Panc1 (cell line): ENCODE measurements around the gene ABCC8. TPM values are rescaled to one million over a fixed set of nuclear protein-coding genes. Genes with fewer than 3 reads are reported as not detected.

ENCODE experiments used
- ATAC-seq: fragments of 200-7000 bp; cut with Tn5 transposase; 2 replicates; pipeline ENCODE4 v1.9.1; 2020; ENCODE audit warnings: mild to moderate bottlenecking, moderate library complexity
- BruUV-seq: library from RNA; stranded (reverse); fragments of 400-500 nt; replicated peaks from 2 replicates; lab custom pipeline; 2021; lab: Mats Ljungman, UMichigan
- CTCF ChIA-PET: fragments of 300-600 bp; sonication (Branson Sonifier 250); formaldehyde crosslinking; loops from one replicate; lab custom pipeline; 2022; ENCODE audit warnings: antibody characterized with exemption; lab: Charles Lee
- POLR2A ChIA-PET: fragments of 300-600 bp; sonication (Branson Sonifier 250); formaldehyde crosslinking; loops from one replicate; lab custom pipeline; 2022; ENCODE audit warnings: antibody characterized with exemption; lab: Charles Lee
- DNase-seq: peaks from one replicate; pipeline ENCODE4 v3.0.0-alpha.2; 2010; ENCODE audit warnings: low read depth, low spot score
- H3K27ac ChIP-seq: 2 replicates; pipeline ENCODE4 v1.5.1; 2011; ENCODE audit warnings: mild to moderate bottlenecking, low read length, inconsistent platforms
- H3K27me3 ChIP-seq: fragments of 200-500 bp; sonication (Bioruptor generic); 2 replicates; pipeline ENCODE4 v1.6.0; 2014; ENCODE audit warnings: low read length, inconsistent platforms; ENCODE audit not compliant: control insufficient read depth, insufficient read depth
- H3K36me3 ChIP-seq: fragments of 200-500 bp; sonication (Bioruptor generic); 2 replicates; pipeline ENCODE4 v1.5.1; 2014; ENCODE audit warnings: inconsistent platforms, mild to moderate bottlenecking, low read length, moderate library complexity; ENCODE audit not compliant: control insufficient read depth, insufficient read depth
- H3K4me1 ChIP-seq: 2 replicates; pipeline ENCODE4 v1.5.1; 2011; ENCODE audit warnings: inconsistent platforms, mild to moderate bottlenecking, low read length, moderate library complexity; ENCODE audit not compliant: control insufficient read depth, insufficient read depth
- H3K4me3 ChIP-seq, 2 experiments: 2 replicates each; pipeline ENCODE4 v1.5.1; 2011 to 2012; ENCODE audit warnings: low read depth in 2 of 2, low read length in 2 of 2, mild to moderate bottlenecking in 2 of 2, inconsistent platforms in 1 of 2, moderate library complexity in 1 of 2
- H3K9me3 ChIP-seq: fragments of 200-500 bp; sonication (Bioruptor generic); 2 replicates; pipeline ENCODE4 v1.5.1; 2014; ENCODE audit warnings: low read depth, mild to moderate bottlenecking, inconsistent platforms, low read length, moderate library complexity; ENCODE audit not compliant: control insufficient read depth, insufficient read depth
- POLR2AphosphoS5 ChIP-seq: IDR thresholded peaks from 2 replicates; pipeline ENCODE4 v1.6.1; 2012; ENCODE audit warnings: mild to moderate bottlenecking, low read depth, low read length, moderate library complexity
- SIN3A ChIP-seq: IDR thresholded peaks from 2 replicates; pipeline ENCODE4 v1.6.1; 2012; ENCODE audit warnings: low read depth, mild to moderate bottlenecking, low read length, moderate library complexity, borderline replicate concordance; ENCODE audit not compliant: insufficient read depth
- TCF7L2 ChIP-seq: IDR thresholded peaks from 2 replicates; pipeline ENCODE4 v1.6.1; 2011; ENCODE audit warnings: mild to moderate bottlenecking, low read depth, low read length, inconsistent platforms
- in situ Hi-C: cut with HindIII; loops from 2 replicates; pipeline ENCODE4 v1.10.0; 2016; ENCODE audit warnings: low sequenced_read_pairs, low pct_unique_long_range_greater_than_20kb
- intact Hi-C: fragments of 100-400 bp; cut with micrococcal nuclease; formaldehyde crosslinking; loops from one replicate; pipeline ENCODE4 v1.10.0; 2022; ENCODE audit not compliant: unreplicated experiment
- total RNA-seq: library from RNA; stranded (reverse); gene quantifications from one replicate; pipeline ENCODE4 v1.2.1, GENCODE V29; 2021; ENCODE audit not compliant: unreplicated experiment
- TF ChIP-seq, protein P1 (sequence below): fragments of 450-650 bp; IDR thresholded peaks from 2 replicates; pipeline ENCODE4 v1.5.1; 2017; ENCODE audit warnings: mild to moderate bottlenecking
- TF ChIP-seq, protein P2 (sequence below), 2 experiments: IDR thresholded peaks; 2 replicates each; pipeline ENCODE4 v1.6.1; 2011 to 2012; ENCODE audit warnings: low read depth in 2 of 2, control low read depth in 1 of 2, low read length in 1 of 2, mild to moderate bottlenecking in 1 of 2, moderate library complexity in 1 of 2; ENCODE audit not compliant: insufficient read depth in 1 of 2

The ABCC8 gene
- total RNA-seq, 1 experiment from 2014 or later = 0.18 TPM

DNA sequence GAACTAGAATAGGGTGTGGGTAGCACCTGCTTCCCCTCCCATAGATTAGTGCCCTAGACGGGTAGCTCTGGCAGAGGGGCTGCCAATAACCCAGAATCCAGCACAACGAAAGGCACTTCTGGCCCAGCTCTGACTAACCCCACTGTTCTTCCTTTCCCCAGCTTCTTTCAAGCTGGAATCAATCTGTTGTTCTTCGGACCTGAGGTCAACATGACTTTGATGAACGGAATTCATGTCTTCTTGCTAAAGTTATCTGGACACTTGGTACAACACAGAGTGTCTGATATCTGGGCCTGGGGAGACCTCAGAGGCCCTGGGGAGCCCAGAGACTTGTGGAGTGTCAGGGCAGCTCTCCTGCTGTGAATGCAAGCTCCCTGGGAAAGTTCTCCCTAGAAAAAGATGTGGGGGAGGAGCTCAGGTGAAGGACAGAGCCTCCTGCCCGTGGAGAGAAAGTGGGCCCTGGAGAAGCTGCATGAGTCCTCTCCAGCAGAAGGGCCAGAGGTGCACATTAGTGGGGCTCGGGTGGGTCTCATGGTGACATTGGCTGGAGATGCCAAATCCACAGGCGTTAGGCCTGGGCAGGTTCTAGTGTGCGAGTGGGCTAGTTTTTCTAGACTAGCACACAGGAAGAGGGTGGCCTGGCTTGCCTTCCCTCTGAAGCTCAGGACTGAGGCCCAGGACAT lies 94.5 kb downstream of the ABCC8 start:
- Histone ChIP-seq H3K4me1 (no peaks in the 10 kb centered on the region), H3K27ac (no peak overlapping the region), H3K27me3 (no peaks in the 10 kb centered on the region), H3K36me3 (no peaks in the 10 kb centered on the region), H3K9me3 (no peaks in the 10 kb centered on the region), H3K4me3 (no peak overlapping the region)
- ChIA-PET CTCF (interaction anchor here (0.5 to 0.7 kb wide), 2 partner anchors 28 to 146 kb away, joined by 3 to 6 read pairs; no protein-coding TSS in a partner anchor), POLR2A (interaction anchor here (0.5 kb wide), 1 partner anchor 234 kb away, joined by 8 read pairs; no protein-coding TSS in a partner anchor)
- intact Hi-C loops = loop anchor here (5.0 kb wide), 1 partner anchor 150 kb away; no protein-coding TSS in a partner anchor
- TF ChIP-seq, protein P1, sequence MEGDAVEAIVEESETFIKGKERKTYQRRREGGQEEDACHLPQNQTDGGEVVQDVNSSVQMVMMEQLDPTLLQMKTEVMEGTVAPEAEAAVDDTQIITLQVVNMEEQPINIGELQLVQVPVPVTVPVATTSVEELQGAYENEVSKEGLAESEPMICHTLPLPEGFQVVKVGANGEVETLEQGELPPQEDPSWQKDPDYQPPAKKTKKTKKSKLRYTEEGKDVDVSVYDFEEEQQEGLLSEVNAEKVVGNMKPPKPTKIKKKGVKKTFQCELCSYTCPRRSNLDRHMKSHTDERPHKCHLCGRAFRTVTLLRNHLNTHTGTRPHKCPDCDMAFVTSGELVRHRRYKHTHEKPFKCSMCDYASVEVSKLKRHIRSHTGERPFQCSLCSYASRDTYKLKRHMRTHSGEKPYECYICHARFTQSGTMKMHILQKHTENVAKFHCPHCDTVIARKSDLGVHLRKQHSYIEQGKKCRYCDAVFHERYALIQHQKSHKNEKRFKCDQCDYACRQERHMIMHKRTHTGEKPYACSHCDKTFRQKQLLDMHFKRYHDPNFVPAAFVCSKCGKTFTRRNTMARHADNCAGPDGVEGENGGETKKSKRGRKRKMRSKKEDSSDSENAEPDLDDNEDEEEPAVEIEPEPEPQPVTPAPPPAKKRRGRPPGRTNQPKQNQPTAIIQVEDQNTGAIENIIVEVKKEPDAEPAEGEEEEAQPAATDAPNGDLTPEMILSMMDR = no peak
- TF ChIP-seq SIN3A = no peak
- TF ChIP-seq TCF7L2 = no peak
- no peak for TF ChIP-seq POLR2AphosphoS5
- TF ChIP-seq, protein P2, sequence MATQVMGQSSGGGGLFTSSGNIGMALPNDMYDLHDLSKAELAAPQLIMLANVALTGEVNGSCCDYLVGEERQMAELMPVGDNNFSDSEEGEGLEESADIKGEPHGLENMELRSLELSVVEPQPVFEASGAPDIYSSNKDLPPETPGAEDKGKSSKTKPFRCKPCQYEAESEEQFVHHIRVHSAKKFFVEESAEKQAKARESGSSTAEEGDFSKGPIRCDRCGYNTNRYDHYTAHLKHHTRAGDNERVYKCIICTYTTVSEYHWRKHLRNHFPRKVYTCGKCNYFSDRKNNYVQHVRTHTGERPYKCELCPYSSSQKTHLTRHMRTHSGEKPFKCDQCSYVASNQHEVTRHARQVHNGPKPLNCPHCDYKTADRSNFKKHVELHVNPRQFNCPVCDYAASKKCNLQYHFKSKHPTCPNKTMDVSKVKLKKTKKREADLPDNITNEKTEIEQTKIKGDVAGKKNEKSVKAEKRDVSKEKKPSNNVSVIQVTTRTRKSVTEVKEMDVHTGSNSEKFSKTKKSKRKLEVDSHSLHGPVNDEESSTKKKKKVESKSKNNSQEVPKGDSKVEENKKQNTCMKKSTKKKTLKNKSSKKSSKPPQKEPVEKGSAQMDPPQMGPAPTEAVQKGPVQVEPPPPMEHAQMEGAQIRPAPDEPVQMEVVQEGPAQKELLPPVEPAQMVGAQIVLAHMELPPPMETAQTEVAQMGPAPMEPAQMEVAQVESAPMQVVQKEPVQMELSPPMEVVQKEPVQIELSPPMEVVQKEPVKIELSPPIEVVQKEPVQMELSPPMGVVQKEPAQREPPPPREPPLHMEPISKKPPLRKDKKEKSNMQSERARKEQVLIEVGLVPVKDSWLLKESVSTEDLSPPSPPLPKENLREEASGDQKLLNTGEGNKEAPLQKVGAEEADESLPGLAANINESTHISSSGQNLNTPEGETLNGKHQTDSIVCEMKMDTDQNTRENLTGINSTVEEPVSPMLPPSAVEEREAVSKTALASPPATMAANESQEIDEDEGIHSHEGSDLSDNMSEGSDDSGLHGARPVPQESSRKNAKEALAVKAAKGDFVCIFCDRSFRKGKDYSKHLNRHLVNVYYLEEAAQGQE (IDR thresholded peaks at IDR 0.05; ENCODE audit: insufficient read depth in 1 of 2, low read depth in 2 of 2, low read length in 1 of 2) = no peak
- no TSS peak for BruUV-seq
- in situ Hi-C loops = no loop called here
- DNase-seq (no peak), ATAC-seq (no peak)

DNA sequence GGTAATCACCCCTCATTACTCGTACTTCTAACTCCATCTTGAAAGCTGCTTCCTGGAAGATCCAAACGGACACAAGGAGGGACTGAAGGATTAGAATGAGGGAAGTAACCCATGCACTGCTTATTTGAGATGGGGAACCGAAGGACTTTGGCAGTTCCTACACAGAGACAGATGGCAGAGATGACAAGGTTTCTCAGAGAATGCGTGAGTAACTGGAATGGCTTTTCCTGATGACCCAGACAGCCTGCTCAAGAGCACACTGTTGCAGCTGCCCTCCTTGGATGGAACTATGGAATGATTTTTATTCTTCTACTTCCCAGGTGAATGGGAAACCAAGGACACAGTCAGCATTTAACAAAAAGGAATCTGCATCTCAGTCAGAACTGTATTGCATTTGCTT lies 95.5 kb downstream of the ABCC8 start:
- H3K9me3 ChIP-seq = no peaks in the 10 kb centered on the region
- in situ Hi-C loops = no loop called here
- ATAC-seq (no peak), DNase-seq (no peak)
- no TSS peak for BruUV-seq
- TF ChIP-seq SIN3A (no peak), TCF7L2 (no peak)
- TF ChIP-seq, protein P2 (IDR thresholded peaks at IDR 0.05; ENCODE audit: insufficient read depth in 1 of 2, low read depth in 2 of 2, low read length in 1 of 2) = no peak
- H3K27ac ChIP-seq = no peak overlapping the region
- H3K27me3 ChIP-seq = no peaks in the 10 kb centered on the region
- ChIA-PET CTCF (no interaction called here), POLR2A (no interaction called here)
- intact Hi-C loops = loop anchor here (5.0 kb wide), 1 partner anchor 149 kb away; no protein-coding TSS in a partner anchor
- H3K4me3 ChIP-seq = no peak overlapping the region
- no peaks in the 10 kb centered on the region for H3K36me3 ChIP-seq
- H3K4me1 ChIP-seq = no peaks in the 10 kb centered on the region
